Caco-2 (cell line): Measurements from ENCODE around the gene CREB3L2. TPM values are rescaled to one million over a fixed set of nuclear protein-coding genes. Genes with fewer than 3 reads are reported as not detected.

Experiments used
- BruUV-seq: library from RNA; stranded (reverse); fragments of 400-500 nt; replicated peaks from 2 replicates; lab custom pipeline; 2021; lab: Mats Ljungman, UMichigan
- CTCF ChIA-PET: fragments of 300-600 bp; sonication (Branson Sonifier 250); formaldehyde crosslinking; loops from one replicate; lab custom pipeline; 2022; ENCODE audit warnings: antibody characterized with exemption; lab: Charles Lee
- POLR2A ChIA-PET: fragments of 300-600 bp; sonication (Branson Sonifier 250); formaldehyde crosslinking; loops from one replicate; lab custom pipeline; 2022; ENCODE audit warnings: antibody characterized with exemption; lab: Charles Lee
- DNase-seq, 2 experiments: peaks; one replicate each; pipeline versions ENCODE4 v3.0.0 to v3.0.0-alpha.2; 2020 to 2022
- H3K27me3 ChIP-seq: replicated peaks from 2 replicates; pipeline ENCODE4 v1.6.0; 2011; ENCODE audit warnings: low read length; ENCODE audit not compliant: control insufficient read depth, insufficient read depth
- H3K36me3 ChIP-seq: 2 replicates; pipeline ENCODE4 v1.5.1; 2011; ENCODE audit warnings: low read length; ENCODE audit not compliant: control insufficient read depth, insufficient read depth
- H3K4me1 ChIP-seq: fragments of 250-450 bp; sonication (Bioruptor Pico); 2 replicates; pipeline ENCODE4 v1.5.1; 2020; ENCODE audit warnings: mild to moderate bottlenecking
- H3K4me3 ChIP-seq: 2 replicates; pipeline ENCODE4 v1.5.1; 2011; ENCODE audit warnings: low read depth, mild to moderate bottlenecking, control low read depth, low read length
- H3K9me3 ChIP-seq: fragments of 250-450 bp; sonication (Bioruptor Pico); 2 replicates; pipeline ENCODE4 v1.5.1; 2020; ENCODE audit warnings: mild to moderate bottlenecking, moderate library complexity
- H3K27ac Mint-ChIP-seq: one replicate; pipeline ENCODE4 v1.8.0; 2022; ENCODE audit warnings: mixed read lengths; ENCODE audit not compliant: unreplicated experiment
- H3K27me3 Mint-ChIP-seq: one replicate; pipeline ENCODE4 v1.8.0; 2022; ENCODE audit warnings: mixed read lengths; ENCODE audit not compliant: insufficient read depth, unreplicated experiment
- H3K36me3 Mint-ChIP-seq: one replicate; pipeline ENCODE4 v1.8.0; 2022; ENCODE audit warnings: mild to moderate bottlenecking, mixed read lengths; ENCODE audit not compliant: insufficient read depth, unreplicated experiment
- H3K4me1 Mint-ChIP-seq: one replicate; pipeline ENCODE4 v1.8.0; 2022; ENCODE audit warnings: low read depth, mixed read lengths; ENCODE audit not compliant: unreplicated experiment
- H3K4me3 Mint-ChIP-seq: one replicate; pipeline ENCODE4 v1.8.0; 2022; ENCODE audit warnings: mild to moderate bottlenecking, moderate library complexity, mixed read lengths; ENCODE audit not compliant: unreplicated experiment
- H3K9me3 Mint-ChIP-seq: one replicate; pipeline ENCODE4 v1.8.0; 2022; ENCODE audit warnings: mixed read lengths; ENCODE audit not compliant: unreplicated experiment
- intact Hi-C: fragments of 100-400 bp; cut with micrococcal nuclease; formaldehyde crosslinking; loops from one replicate; pipeline ENCODE4 v1.10.0; 2022; ENCODE audit not compliant: unreplicated experiment
- total RNA-seq: library from RNA; stranded (reverse); gene quantifications from 2 replicates; pipeline ENCODE4 v1.2.3, GENCODE V29; 2022
- TF ChIP-seq, protein P1 (sequence below), 2 experiments: fragments of 200-600 bp in 1 of 2; IDR thresholded peaks; 1 replicate in 1 of 2; 2 replicates in 1 of 2; pipeline versions ENCODE4 v1.5.1 to v1.8.0; 2011 to 2022; ENCODE audit warnings: antibody characterized with exemption in 1 of 2, control low read depth in 1 of 2, inconsistent platforms in 1 of 2, low read depth in 1 of 2, low read length in 1 of 2, mild to moderate bottlenecking in 1 of 2, moderate library complexity in 1 of 2; ENCODE audit not compliant: insufficient read depth in 1 of 2, severe bottlenecking in 1 of 2, unreplicated experiment in 1 of 2

Gene CREB3L2
- total RNA-seq, 1 experiment from 2014 or later, result 123 TPM

DNA sequence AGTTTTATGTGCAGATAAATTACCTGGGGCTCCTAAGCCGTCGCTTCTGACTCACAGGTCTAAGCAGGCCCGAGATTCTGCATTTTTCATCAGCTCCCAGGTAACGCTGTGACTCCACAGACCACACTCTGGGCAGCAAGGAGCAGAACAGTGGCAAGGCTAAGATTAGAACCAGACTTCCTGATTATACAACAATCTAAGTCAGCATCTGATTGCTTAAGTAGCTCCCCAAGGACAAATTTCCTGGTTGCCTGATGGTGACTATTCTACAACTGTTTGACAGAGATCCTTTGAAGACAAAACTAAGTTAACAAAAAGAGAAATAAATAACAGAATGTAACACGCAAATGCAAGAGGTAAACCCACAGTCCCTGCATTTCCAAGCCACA, 69.0 kb downstream of the CREB3L2 start:
- POLR2A ChIA-PET, result no interaction called here
- H3K4me3 ChIP-seq, result no peak overlapping the region
- peaks cover 52% of the 10 kb centered on the region for H3K4me1 ChIP-seq
- H3K4me1 Mint-ChIP-seq, result peaks cover 48% of the 10 kb centered on the region
- no peak overlapping the region for H3K4me3 Mint-ChIP-seq
- peaks cover 10% of the 10 kb centered on the region for H3K9me3 Mint-ChIP-seq
- CTCF ChIA-PET, result interaction anchor here (1.0 kb wide), 1 partner anchor 76 kb away, joined by 3 read pairs; no protein-coding TSS in a partner anchor
- peak overlapping the region; percentile 15 for H3K27ac Mint-ChIP-seq
- no TSS peak for BruUV-seq
- no peaks in the 10 kb centered on the region for H3K36me3 ChIP-seq
- peaks cover 39% of the 10 kb centered on the region for H3K36me3 Mint-ChIP-seq
- TF ChIP-seq, protein P1, sequence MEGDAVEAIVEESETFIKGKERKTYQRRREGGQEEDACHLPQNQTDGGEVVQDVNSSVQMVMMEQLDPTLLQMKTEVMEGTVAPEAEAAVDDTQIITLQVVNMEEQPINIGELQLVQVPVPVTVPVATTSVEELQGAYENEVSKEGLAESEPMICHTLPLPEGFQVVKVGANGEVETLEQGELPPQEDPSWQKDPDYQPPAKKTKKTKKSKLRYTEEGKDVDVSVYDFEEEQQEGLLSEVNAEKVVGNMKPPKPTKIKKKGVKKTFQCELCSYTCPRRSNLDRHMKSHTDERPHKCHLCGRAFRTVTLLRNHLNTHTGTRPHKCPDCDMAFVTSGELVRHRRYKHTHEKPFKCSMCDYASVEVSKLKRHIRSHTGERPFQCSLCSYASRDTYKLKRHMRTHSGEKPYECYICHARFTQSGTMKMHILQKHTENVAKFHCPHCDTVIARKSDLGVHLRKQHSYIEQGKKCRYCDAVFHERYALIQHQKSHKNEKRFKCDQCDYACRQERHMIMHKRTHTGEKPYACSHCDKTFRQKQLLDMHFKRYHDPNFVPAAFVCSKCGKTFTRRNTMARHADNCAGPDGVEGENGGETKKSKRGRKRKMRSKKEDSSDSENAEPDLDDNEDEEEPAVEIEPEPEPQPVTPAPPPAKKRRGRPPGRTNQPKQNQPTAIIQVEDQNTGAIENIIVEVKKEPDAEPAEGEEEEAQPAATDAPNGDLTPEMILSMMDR (IDR thresholded peaks at IDR 0.05; ENCODE audit: insufficient read depth in 1 of 2, low read depth in 1 of 2, low read length in 1 of 2, severe bottlenecking in 1 of 2, unreplicated experiment in 1 of 2), result no peak
- no peaks in the 10 kb centered on the region for H3K9me3 ChIP-seq
- no peaks in the 10 kb centered on the region for H3K27me3 Mint-ChIP-seq
- intact Hi-C loops, result loop anchor here (1.0 to 2.0 kb wide), 2 partner anchors 22 to 69 kb away; partner anchors contain the start of gene CREB3L2
- H3K27me3 ChIP-seq, result no peaks in the 10 kb centered on the region
- no peak for DNase-seq

DNA sequence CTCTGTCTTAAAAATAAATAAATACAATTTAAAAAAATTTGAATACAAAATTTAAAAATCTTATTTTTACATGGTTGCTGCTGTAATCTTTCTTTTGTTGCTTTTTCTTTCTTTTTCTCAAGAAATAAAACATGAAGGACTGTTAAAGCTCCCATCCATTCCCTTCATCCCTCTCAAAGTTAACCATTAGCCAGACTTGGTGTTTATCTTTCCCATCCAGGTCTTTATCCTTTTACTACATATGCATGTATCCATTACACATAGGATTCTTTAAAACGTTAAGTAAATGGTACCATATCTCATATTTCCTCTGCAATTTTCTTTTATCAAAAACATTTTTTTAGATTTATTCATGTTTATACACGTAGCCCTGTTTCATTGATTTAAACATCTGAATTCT, 70.1 kb downstream of the CREB3L2 start:
- H3K4me1 ChIP-seq, result peaks cover 47% of the 10 kb centered on the region
- no peaks in the 10 kb centered on the region for H3K27me3 ChIP-seq
- BruUV-seq, result no TSS peak
- CTCF ChIA-PET, result no interaction called here
- H3K36me3 ChIP-seq, result no peaks in the 10 kb centered on the region
- no peaks in the 10 kb centered on the region for H3K27me3 Mint-ChIP-seq
- no peaks in the 10 kb centered on the region for H3K9me3 ChIP-seq
- H3K4me1 Mint-ChIP-seq, result peaks cover 48% of the 10 kb centered on the region
- intact Hi-C loops, result loop anchor here (1.0 to 2.0 kb wide), 2 partner anchors 23 to 70 kb away; partner anchors contain the start of gene CREB3L2
- no peak for DNase-seq
- peak overlapping the region; percentile 15 for H3K27ac Mint-ChIP-seq
- H3K4me3 ChIP-seq, result no peak overlapping the region
- peaks cover 10% of the 10 kb centered on the region for H3K9me3 Mint-ChIP-seq
- H3K4me3 Mint-ChIP-seq, result no peak overlapping the region
- POLR2A ChIA-PET, result no interaction called here
- H3K36me3 Mint-ChIP-seq, result peaks cover 48% of the 10 kb centered on the region
- TF ChIP-seq, protein P1 (IDR thresholded peaks at IDR 0.05; ENCODE audit: insufficient read depth in 1 of 2, low read depth in 1 of 2, low read length in 1 of 2, severe bottlenecking in 1 of 2, unreplicated experiment in 1 of 2), result no peak

DNA sequence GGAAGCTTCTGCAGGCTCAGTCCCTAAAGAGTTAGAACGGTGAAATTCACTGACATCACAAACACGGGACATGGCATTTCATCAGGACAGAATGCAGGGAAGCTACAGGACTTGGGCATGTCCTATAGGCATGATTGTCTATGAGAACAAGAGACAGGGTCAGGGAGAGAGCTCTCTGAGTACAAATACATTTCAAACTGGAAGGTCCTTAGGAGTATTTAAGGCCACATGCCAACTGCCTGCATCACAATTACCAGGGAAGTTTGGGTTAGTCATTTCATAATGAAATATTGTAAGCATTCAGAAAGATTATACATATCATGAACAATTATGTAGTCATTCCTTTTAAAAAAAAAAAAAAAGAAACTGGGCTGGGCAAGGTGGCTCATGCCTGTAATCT, 71.3 kb downstream of the CREB3L2 start:
- peaks cover 58% of the 10 kb centered on the region for H3K36me3 Mint-ChIP-seq
- CTCF ChIA-PET, result no interaction called here

More for the DNA sequence above, 71.3 kb downstream of the CREB3L2 start:
- POLR2A ChIA-PET, result no interaction called here
- Histone ChIP-seq H3K36me3 (peaks cover 2% of the 10 kb centered on the region; the same call in 1 of the 2 replicates), H3K4me1 (peaks cover 35% of the 10 kb centered on the region), H3K4me3 (no peak overlapping the region), H3K9me3 (no peaks in the 10 kb centered on the region), H3K27me3 (no peaks in the 10 kb centered on the region)
- H3K4me1 Mint-ChIP-seq, result peaks cover 36% of the 10 kb centered on the region
- no TSS peak for BruUV-seq
- no peak overlapping the region for H3K4me3 Mint-ChIP-seq
- peak overlapping the region; percentile 24 for H3K27ac Mint-ChIP-seq
- no peak for DNase-seq
- TF ChIP-seq, protein P1 (IDR thresholded peaks at IDR 0.05; ENCODE audit: insufficient read depth in 1 of 2, low read depth in 1 of 2, low read length in 1 of 2, severe bottlenecking in 1 of 2, unreplicated experiment in 1 of 2), result no peak
- H3K27me3 Mint-ChIP-seq, result no peaks in the 10 kb centered on the region
- peaks cover 10% of the 10 kb centered on the region for H3K9me3 Mint-ChIP-seq
- intact Hi-C loops, result no loop called here
